Breast epithelium (tissue), 3 donors: ENCODE results near the gene USO1.

Experiments used
- POLR2A ChIP-seq: fragments of 450-650 bp; IDR thresholded peaks from one replicate; pipeline ENCODE4 v1.6.1; 2016; ENCODE audit warnings: antibody characterized with exemption, mild to moderate bottlenecking, moderate library complexity
- TF ChIP-seq, protein P1 (sequence below), 3 donors: fragments of 450-650 bp; IDR thresholded peaks; one replicate each; pipeline ENCODE4 v1.5.1; 2016 to 2017; ENCODE audit warnings: antibody characterized with exemption in 3 of 3, mild to moderate bottlenecking in 3 of 3, moderate library complexity in 3 of 3

DNA sequence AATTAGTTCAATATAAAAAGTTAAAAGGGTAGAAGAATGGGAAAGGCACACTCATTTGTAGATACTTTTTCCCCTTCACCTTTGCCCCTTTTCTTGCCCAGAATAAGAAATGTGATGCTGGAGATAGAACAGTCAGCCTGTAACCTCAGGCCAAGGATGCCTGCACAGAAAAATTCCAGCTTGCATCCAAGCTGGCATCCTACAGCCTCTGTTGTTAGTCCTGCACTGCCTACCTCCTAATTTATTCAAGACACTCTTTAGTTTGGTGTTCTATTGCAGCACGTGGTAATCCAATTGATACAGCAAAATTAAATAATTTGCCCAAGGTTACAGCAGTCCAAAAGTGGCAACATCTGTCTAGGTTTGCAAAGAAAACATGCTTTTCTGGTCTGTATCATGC is 9.7 kb upstream of the USO1 start:
- TF ChIP-seq, protein P1, sequence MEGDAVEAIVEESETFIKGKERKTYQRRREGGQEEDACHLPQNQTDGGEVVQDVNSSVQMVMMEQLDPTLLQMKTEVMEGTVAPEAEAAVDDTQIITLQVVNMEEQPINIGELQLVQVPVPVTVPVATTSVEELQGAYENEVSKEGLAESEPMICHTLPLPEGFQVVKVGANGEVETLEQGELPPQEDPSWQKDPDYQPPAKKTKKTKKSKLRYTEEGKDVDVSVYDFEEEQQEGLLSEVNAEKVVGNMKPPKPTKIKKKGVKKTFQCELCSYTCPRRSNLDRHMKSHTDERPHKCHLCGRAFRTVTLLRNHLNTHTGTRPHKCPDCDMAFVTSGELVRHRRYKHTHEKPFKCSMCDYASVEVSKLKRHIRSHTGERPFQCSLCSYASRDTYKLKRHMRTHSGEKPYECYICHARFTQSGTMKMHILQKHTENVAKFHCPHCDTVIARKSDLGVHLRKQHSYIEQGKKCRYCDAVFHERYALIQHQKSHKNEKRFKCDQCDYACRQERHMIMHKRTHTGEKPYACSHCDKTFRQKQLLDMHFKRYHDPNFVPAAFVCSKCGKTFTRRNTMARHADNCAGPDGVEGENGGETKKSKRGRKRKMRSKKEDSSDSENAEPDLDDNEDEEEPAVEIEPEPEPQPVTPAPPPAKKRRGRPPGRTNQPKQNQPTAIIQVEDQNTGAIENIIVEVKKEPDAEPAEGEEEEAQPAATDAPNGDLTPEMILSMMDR (IDR thresholded peaks at IDR 0.05), result no peak
- TF ChIP-seq POLR2A, result no peak
